ENCODE measurements around the gene CLSTN3. TPM values are rescaled to one million over a fixed set of nuclear protein-coding genes. Genes with fewer than 3 reads are reported as not detected.

Gene CLSTN3
- total and polyA plus RNA-seq, 9 of the 15 experiments (the other 6 are each of a cell fraction or from before 2014, with no cell fraction given), result 0.08 to 23.2 (median 11.0) TPM

DNA sequence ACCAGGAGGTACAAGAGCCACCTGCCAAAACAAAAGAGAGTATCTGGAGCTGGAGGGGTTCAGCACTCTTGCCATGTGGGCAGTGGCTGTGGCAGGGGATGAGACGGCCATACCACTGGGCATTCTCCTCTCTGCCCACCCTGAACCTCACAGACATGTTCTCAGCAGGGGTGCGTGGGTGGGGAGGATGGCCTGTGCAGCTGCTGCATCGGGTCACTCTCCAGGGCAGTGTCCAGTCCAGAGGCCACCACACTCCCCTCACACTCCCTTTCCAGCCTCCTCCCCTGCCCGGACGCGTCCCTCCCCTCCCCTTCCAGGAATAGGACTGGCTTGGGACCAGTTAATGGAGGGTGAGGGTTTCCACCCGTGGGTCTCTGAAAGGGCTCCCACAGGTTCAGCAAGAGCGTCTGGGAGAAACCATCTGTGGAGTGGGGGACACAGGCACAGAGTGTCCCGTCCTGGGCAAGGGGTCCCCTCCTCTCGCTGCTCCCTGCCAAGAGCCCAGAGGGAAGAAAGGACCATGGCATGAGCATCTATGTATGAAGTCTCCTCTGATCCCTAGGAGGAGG, 38.4 kb upstream of the CLSTN3 start:
- H3K4me3 ChIP-seq, result no peak overlapping the region
- ChIA-PET POLR2A (interaction anchor here (0.6 to 1.3 kb wide), 4 partner anchors 11 to 148 kb away, joined by 3 to 4 read pairs (median 4); partner anchors contain the start of genes C12orf57 and RNU7-1), CTCF (ENCODE audit: low intra/inter-chr PET ratio) (interaction anchor here (0.8 to 1.5 kb wide), 4 partner anchors 18 to 147 kb away, joined by 3 to 7 read pairs (median 4); partner anchors contain the start of genes C12orf57 and C1S)
- no peaks in the 10 kb centered on the region for H3K9me1 ChIP-seq (ENCODE audit: control insufficient read depth, insufficient read depth, low read length)
- peak overlapping the region in 1 of 2 experiments; percentile 71; a peak in 2 of 4 replicates for H3K9ac ChIP-seq (ENCODE audit: insufficient read depth in 1 of 2, low read depth in 2 of 2, low read length in 2 of 2)
- H4K20me1 ChIP-seq (replicated peaks; ENCODE audit: control insufficient read depth, insufficient read depth, low read length), result no peaks in the 10 kb centered on the region
- H3K79me2 ChIP-seq (ENCODE audit: control insufficient read depth, insufficient read depth, low read length), result no peaks in the 10 kb centered on the region
- no peaks in the 10 kb centered on the region for H3K36me3 ChIP-seq (ENCODE audit: control insufficient read depth, insufficient read depth, low read length)
- no peak overlapping the region for H2AFZ ChIP-seq (ENCODE audit: low read depth, low read length)
- WGBS (ENCODE audit: insufficient coverage, low coverage, missing lambda C conversion rate), result 39% methylated on average over 3 of the region's 10 CpGs
- FAIRE-seq (no peak), DNase-seq (ENCODE audit: extremely low read depth in 1 of 4, low spot score in 3 of 4) (no peak), ATAC-seq (no peak)
- no peaks in the 10 kb centered on the region for H3K9me3 ChIP-seq (replicated peaks; ENCODE audit: control insufficient read depth, insufficient read depth, low read depth, low read length)
- BruUV-seq (replicated peaks), result no TSS peak
- H3K4me2 ChIP-seq (ENCODE audit: insufficient read depth, low read length), result peak overlapping the region; percentile 52; the same call in 1 of the 2 replicates
- in situ Hi-C loops (cut with MboI), result no loop called here
- H3K27me3 ChIP-seq (ENCODE audit: control insufficient read depth in 2 of 2, insufficient read depth in 2 of 2, low read length in 2 of 2), result no peaks in the 10 kb centered on the region; a peak in 1 of 5 replicates
- peaks cover 6 to 22% of the 10 kb centered on the region in 2 experiments; a peak in 3 of 5 replicates for H3K4me1 ChIP-seq (replicated peaks in 1 of 2; ENCODE audit: control insufficient read depth in 2 of 2, insufficient read depth in 2 of 2, low read length in 2 of 2)
- TF ChIP-seq EGR1 (conservative IDR thresholded peaks at IDR 0.05) (peak; percentile 28; the same call in 1 of the 2 replicates), POLR2G (IDR thresholded peaks at IDR 0.05; ENCODE audit: low read depth, low read length) (0 out of 2 replicates have a peak, but pooled peaks have one; percentile 38), ZNF384 (IDR thresholded peaks at IDR 0.05; ENCODE audit: low read depth, low read length) (no peak), SRSF3 (IDR thresholded peaks at IDR 0.05; ENCODE audit: insufficient read depth, low read length) (no peak)
- TF ChIP-seq, protein P1, sequence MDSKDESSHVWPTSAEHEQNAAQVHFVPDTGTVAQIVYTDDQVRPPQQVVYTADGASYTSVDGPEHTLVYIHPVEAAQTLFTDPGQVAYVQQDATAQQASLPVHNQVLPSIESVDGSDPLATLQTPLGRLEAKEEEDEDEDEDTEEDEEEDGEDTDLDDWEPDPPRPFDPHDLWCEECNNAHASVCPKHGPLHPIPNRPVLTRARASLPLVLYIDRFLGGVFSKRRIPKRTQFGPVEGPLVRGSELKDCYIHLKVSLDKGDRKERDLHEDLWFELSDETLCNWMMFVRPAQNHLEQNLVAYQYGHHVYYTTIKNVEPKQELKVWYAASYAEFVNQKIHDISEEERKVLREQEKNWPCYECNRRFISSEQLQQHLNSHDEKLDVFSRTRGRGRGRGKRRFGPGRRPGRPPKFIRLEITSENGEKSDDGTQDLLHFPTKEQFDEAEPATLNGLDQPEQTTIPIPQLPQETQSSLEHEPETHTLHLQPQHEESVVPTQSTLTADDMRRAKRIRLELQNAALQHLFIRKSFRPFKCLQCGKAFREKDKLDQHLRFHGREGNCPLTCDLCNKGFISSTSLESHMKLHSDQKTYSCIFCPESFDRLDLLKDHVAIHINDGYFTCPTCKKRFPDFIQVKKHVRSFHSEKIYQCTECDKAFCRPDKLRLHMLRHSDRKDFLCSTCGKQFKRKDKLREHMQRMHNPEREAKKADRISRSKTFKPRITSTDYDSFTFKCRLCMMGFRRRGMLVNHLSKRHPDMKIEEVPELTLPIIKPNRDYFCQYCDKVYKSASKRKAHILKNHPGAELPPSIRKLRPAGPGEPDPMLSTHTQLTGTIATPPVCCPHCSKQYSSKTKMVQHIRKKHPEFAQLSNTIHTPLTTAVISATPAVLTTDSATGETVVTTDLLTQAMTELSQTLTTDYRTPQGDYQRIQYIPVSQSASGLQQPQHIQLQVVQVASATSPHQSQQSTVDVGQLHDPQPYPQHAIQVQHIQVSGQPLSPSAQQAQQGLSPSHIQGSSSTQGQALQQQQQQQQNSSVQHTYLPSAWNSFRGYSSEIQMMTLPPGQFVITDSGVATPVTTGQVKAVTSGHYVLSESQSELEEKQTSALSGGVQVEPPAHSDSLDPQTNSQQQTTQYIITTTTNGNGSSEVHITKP (IDR thresholded peaks at IDR 0.05; ENCODE audit: partially characterized antibody), result peak; percentile 51
- TF ChIP-seq, protein P2, sequence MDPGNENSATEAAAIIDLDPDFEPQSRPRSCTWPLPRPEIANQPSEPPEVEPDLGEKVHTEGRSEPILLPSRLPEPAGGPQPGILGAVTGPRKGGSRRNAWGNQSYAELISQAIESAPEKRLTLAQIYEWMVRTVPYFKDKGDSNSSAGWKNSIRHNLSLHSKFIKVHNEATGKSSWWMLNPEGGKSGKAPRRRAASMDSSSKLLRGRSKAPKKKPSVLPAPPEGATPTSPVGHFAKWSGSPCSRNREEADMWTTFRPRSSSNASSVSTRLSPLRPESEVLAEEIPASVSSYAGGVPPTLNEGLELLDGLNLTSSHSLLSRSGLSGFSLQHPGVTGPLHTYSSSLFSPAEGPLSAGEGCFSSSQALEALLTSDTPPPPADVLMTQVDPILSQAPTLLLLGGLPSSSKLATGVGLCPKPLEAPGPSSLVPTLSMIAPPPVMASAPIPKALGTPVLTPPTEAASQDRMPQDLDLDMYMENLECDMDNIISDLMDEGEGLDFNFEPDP (CRISPR knock-in tag; IDR thresholded peaks at IDR 0.05), result no peak
- TF ChIP-seq, protein P3, sequence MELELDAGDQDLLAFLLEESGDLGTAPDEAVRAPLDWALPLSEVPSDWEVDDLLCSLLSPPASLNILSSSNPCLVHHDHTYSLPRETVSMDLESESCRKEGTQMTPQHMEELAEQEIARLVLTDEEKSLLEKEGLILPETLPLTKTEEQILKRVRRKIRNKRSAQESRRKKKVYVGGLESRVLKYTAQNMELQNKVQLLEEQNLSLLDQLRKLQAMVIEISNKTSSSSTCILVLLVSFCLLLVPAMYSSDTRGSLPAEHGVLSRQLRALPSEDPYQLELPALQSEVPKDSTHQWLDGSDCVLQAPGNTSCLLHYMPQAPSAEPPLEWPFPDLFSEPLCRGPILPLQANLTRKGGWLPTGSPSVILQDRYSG (tag; conservative IDR thresholded peaks at IDR 0.05; ENCODE audit: low read depth), result no peak
- intact Hi-C loops (cut with micrococcal nuclease), result loop anchor here (2.0 kb wide), 2 partner anchors 17 to 31 kb away; partner anchors contain the start of genes C1RL and C1S
- H3K27ac ChIP-seq (ENCODE audit: extremely low read depth, low read depth, low read length), result no peak overlapping the region

Measured in K562 (cell line).